Adipocyte (in vitro differentiated cells): Measurements from ENCODE around the gene KATNB1.

ENCODE experiments used
- DNase-seq: peaks from one replicate; pipeline ENCODE4 v3.0.0-alpha.2; 2015; ENCODE audit warnings: low read depth
- H3K27me3 ChIP-seq: replicated peaks from 2 replicates; pipeline ENCODE4 v1.7.0; 2013; ENCODE audit warnings: mild to moderate bottlenecking, low read length, moderate library complexity; ENCODE audit not compliant: control insufficient read depth, insufficient read depth
- H3K36me3 ChIP-seq: 2 replicates; pipeline ENCODE4 v1.7.0; 2013; ENCODE audit warnings: low read length, mild to moderate bottlenecking, moderate library complexity; ENCODE audit not compliant: control insufficient read depth, insufficient read depth, severe bottlenecking
- H3K4me1 ChIP-seq: 2 replicates; pipeline ENCODE4 v1.7.0; 2013; ENCODE audit warnings: mild to moderate bottlenecking, low read length, moderate library complexity; ENCODE audit not compliant: control insufficient read depth, insufficient read depth
- H3K4me3 ChIP-seq: 2 replicates; pipeline ENCODE4 v1.7.0; 2013; ENCODE audit warnings: mild to moderate bottlenecking, low read length, moderate library complexity
- H3K9ac ChIP-seq: 2 replicates; pipeline ENCODE4 v1.7.0; 2013; ENCODE audit warnings: mild to moderate bottlenecking, low read length, moderate library complexity
- H3K9me3 ChIP-seq: 2 replicates; pipeline ENCODE4 v1.7.0; 2013; ENCODE audit warnings: mild to moderate bottlenecking, low read length, moderate library complexity; ENCODE audit not compliant: control insufficient read depth

KATNB1 gene

GRCh38 chr16:57694725-57695679 is 40.6 kb upstream of the KATNB1 start, which contains the start of gene DRC7:
TSS of gene DRC7 (plus strand) at chr16:57694806. CDS start at chr16:57697950, 3,144 bp downstream.
- no peaks in the 10 kb centered on the region for H3K36me3 ChIP-seq
- no peak within 1 kb of the TSS for H3K4me3 ChIP-seq
- H3K9ac ChIP-seq = no peak within 1 kb of the TSS
- no peaks in the 10 kb centered on the region for H3K4me1 ChIP-seq
- peak; percentile 34 for DNase-seq
- H3K27me3 ChIP-seq = peaks cover 39% of the 10 kb centered on the region
- H3K9me3 ChIP-seq = no peaks in the 10 kb centered on the region

- peaks cover 34% of the 10 kb centered on the region for H3K27me3 ChIP-seq
- H3K4me3 ChIP-seq = no peak overlapping the region
- no peaks in the 10 kb centered on the region for H3K36me3 ChIP-seq
- H3K9ac ChIP-seq = no peak overlapping the region
- DNase-seq = no peak
- H3K9me3 ChIP-seq = no peaks in the 10 kb centered on the region
- no peaks in the 10 kb centered on the region for H3K4me1 ChIP-seq
These were observed 39.9 kb upstream of the KATNB1 start for GRCh38 chr16:57695680-57696069.

DNA sequence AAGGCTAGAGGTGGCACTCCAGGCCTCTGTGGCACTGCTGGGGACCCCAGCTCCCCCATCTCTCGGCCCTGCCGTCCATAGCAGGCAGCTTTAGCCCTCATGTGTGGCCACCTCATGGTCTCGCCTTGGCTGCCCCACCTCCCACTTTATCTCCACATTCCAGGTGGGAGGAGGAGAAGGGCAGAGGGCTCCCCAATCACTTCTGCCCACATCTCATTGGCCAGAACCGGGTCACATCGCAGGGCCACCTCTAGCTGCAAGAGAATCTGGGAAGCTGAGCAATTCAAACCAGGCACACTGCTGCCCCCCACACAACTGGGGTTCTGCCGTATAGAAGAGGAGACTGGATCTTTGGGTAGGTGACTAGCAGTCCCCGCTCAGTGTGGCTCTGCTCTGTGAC is 39.3 kb upstream of the KATNB1 start:
- no peaks in the 10 kb centered on the region for H3K36me3 ChIP-seq
- H3K9ac ChIP-seq = no peak overlapping the region
- peaks cover 28% of the 10 kb centered on the region for H3K27me3 ChIP-seq
- no peaks in the 10 kb centered on the region for H3K9me3 ChIP-seq
- DNase-seq = no peak
- no peak overlapping the region for H3K4me3 ChIP-seq
- H3K4me1 ChIP-seq = no peaks in the 10 kb centered on the region

DNA sequence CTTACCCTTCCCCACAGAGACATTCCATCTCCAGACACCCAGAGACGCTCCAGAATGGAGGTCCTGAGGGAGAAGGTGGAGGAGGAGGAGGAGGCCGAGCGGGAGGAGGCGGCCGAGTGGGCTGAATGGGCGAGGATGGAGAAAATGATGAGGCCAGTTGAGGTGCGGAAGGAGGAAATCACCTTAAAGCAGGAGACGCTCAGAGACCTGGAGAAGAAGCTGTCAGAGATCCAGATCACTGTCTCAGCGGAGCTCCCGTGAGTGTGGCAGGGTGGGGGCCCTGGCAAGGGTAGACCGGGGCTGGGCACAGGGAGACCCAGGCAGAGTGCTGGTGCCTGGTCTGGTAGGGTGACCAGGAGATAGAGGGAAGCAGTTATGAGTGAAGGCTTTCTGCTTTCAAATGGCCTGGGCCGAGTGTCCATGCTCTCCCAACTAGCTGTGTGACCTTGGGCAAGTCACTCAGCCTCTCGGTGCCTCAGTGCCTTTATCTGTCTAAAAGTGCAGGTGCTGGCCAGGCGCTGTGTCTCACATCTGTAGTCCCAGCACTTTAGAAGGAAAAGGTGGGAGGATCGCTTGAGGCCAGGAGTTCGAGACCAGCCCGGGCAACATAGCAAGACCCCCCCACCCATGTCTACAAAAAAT is 37.6 kb upstream of the KATNB1 start:
- no peak overlapping the region for H3K4me3 ChIP-seq
- no peak for DNase-seq
- H3K9ac ChIP-seq = no peak overlapping the region
- H3K4me1 ChIP-seq = no peaks in the 10 kb centered on the region
- no peaks in the 10 kb centered on the region for H3K36me3 ChIP-seq
- peaks cover 27% of the 10 kb centered on the region for H3K27me3 ChIP-seq
- no peaks in the 10 kb centered on the region for H3K9me3 ChIP-seq

- H3K4me3 ChIP-seq = no peak overlapping the region
- peaks cover 32% of the 10 kb centered on the region for H3K27me3 ChIP-seq
- H3K36me3 ChIP-seq = no peaks in the 10 kb centered on the region
- H3K9me3 ChIP-seq = no peaks in the 10 kb centered on the region
- H3K9ac ChIP-seq = no peak overlapping the region
- H3K4me1 ChIP-seq = no peaks in the 10 kb centered on the region
- DNase-seq = no peak
These were observed 36.7 kb upstream of the KATNB1 start for GRCh38 chr16:57698812-57699405.

DNA sequence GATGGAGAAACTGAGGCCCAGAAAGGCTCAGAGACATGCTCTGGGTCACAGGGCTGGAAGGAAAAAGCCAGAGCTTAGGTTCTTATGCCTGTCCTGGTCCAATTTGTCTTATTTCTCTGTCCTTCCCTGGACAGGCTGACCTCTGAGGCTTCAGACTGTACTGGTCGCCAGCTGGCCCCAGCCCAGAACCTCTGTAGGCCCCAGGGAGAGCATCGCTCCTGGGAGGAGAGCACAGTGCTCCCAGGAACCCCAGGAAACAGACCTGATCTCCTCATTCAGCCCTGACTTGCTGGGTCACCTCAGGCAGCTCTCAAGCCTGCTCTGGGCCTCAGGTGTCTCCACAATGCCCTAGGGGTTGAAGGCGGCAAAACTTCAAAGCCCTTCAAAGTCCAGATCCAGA is 36.1 kb upstream of the KATNB1 start:
- no peak for DNase-seq
- H3K9ac ChIP-seq = no peak overlapping the region
- no peak overlapping the region for H3K4me3 ChIP-seq
- H3K36me3 ChIP-seq = no peaks in the 10 kb centered on the region
- no peaks in the 10 kb centered on the region for H3K4me1 ChIP-seq
- peaks cover 34% of the 10 kb centered on the region for H3K27me3 ChIP-seq
- no peaks in the 10 kb centered on the region for H3K9me3 ChIP-seq

DNA sequence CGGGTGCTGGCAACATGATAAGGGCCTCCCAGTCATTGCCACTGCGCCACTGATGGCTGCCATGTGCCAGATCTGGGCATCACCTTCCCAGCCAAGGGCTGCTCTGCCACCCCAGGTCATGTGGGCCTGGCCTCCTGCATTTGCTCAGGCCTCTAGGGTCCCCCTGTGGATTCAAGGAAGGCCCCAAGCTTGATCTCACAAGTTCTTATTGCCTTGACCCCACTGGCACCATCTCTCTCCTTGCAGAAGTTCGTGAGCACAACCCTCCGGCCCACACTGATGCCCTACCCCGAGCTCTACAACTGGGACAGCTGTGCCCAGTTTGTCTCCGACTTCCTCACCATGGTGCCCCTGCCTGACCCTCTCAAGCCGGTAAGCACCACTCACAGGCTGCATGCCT is 35.7 kb upstream of the KATNB1 start:
- no peaks in the 10 kb centered on the region for H3K4me1 ChIP-seq

DNA sequence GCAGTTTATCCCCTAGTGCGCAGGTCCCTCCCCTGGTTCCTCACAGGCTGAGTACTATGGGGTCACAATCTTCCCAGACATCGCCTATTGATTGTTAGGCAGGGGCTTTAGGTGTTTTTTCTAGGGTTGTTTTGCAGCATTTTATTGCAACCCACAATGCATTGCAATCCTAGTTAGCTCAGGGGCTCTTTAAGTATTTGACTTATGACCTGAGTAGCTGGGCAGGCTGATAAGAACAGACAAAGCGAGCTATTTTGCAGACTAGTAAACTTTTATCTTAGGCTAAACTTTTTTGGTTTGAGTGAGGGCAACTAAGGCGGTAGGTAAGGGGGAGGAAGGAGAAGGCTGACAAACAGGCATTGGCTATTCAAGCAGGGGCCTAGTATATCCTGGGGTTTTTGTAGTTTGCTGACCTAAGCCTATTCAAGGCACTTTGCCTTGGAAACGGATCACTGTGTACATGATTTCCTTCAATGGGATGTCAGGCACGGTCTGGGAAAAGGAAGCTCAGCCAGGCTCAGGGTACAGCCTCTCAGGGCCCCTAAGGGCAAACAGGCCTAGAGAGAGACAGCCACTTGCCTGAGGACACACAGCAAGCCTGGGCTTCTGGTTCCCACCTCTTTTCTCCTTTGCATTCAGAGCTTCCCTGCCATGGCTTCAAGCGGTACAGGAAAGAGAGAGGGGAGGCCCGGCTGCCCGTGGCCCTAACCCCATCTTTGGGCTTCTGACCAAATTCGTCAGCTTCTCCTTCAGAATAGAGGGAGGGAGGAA is 34.6 kb upstream of the KATNB1 start:
- Histone ChIP-seq H3K9me3 (peaks cover 4% of the 10 kb centered on the region), H3K9ac (no peak overlapping the region), H3K4me3 (no peak overlapping the region), H3K4me1 (no peaks in the 10 kb centered on the region), H3K27me3 (peaks cover 36% of the 10 kb centered on the region), H3K36me3 (no peaks in the 10 kb centered on the region)
- DNase-seq = no peak

More for the DNA sequence above, 35.7 kb upstream of the KATNB1 start:
- DNase-seq = no peak
- no peaks in the 10 kb centered on the region for H3K36me3 ChIP-seq
- no peaks in the 10 kb centered on the region for H3K9me3 ChIP-seq
- H3K9ac ChIP-seq = no peak overlapping the region
- peaks cover 36% of the 10 kb centered on the region for H3K27me3 ChIP-seq
- H3K4me3 ChIP-seq = no peak overlapping the region

DNA sequence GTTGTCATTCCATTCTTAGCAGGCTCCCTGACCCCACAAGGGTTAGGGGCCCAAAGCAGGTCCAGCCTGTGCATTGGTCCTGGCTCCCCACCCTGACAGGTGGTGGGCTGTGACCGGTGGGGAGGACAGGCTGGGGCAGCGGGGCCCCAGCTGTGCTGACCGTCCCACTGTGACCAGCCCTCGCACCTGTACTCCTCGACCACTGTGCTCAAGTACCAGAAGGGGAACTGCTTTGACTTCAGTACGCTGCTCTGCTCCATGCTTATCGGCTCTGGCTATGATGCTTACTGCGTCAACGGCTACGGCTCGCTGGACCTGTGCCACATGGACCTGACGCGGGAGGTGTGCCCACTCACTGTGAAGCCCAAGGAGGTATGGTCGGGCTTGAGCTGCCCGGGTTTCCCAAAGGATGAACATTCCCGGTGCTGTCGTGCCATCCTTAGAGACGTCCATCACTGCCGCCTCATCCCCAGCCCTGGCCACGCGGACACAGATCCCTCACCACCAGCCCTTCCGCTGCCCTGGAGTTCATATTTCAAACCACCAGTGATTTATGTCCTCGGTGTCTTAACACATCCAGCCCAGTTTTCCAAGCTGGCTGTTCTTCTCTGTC is 33.7 kb upstream of the KATNB1 start:
- Histone ChIP-seq H3K9me3 (peaks cover 4% of the 10 kb centered on the region), H3K4me3 (no peak overlapping the region), H3K36me3 (no peaks in the 10 kb centered on the region), H3K4me1 (no peaks in the 10 kb centered on the region), H3K9ac (no peak overlapping the region), H3K27me3 (peaks cover 36% of the 10 kb centered on the region)
- DNase-seq = no peak

DNA sequence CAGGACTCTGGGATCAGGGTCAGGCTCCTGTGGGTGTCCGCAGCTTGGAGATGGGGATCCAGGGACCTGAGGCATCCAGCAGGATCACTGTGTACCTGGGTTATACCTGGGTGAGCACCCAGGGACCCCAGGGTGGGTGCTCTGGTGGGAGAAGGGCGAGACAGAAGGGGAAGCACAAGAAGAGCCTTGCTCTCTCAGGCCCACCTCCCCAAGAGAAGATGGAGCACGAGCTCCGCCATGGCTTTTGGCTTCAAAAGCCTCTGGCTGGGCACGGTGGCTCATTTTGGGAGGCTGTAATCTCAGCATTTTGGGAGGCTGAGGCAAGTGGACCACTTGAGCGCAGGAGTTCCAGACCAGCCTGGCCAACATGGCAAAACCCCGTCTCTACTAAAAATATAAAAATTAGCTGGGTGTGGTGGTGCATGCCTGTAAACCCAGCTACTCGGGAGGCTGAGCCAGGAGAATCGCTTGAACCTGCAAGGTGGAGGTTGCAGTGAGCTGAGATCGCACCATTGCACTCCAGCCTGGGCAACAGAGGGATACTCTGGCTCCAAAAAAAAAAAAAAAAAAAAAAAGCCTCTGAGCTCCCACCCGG is 32.1 kb upstream of the KATNB1 start:
- DNase-seq = no peak
- H3K4me1 ChIP-seq = no peaks in the 10 kb centered on the region

More for the DNA sequence above, 32.1 kb upstream of the KATNB1 start:
- Histone ChIP-seq H3K9me3 (peaks cover 4% of the 10 kb centered on the region), H3K9ac (no peak overlapping the region), H3K36me3 (no peaks in the 10 kb centered on the region), H3K27me3 (peaks cover 31% of the 10 kb centered on the region), H3K4me3 (no peak overlapping the region)
